H9 (cell line): Measurements from ENCODE around the gene KRTAP10-6. TPM values are rescaled to one million over a fixed set of nuclear protein-coding genes. Genes with fewer than 3 reads are reported as not detected.

ENCODE experiments used
- DNase-seq: peaks from one replicate; pipeline ENCODE4 v3.0.0-alpha.2; 2017
- H2AFZ ChIP-seq: one replicate; pipeline ENCODE4 v1.6.1; 2013; ENCODE audit warnings: mild to moderate bottlenecking, low read length, control low read depth, moderate library complexity
- H2AK5ac ChIP-seq: 2 replicates; pipeline ENCODE4 v1.6.1; 2013; ENCODE audit warnings: low read length, control low read depth, mixed read lengths; ENCODE audit not compliant: insufficient read length
- H2BK120ac ChIP-seq: one replicate; pipeline ENCODE4 v1.6.1; 2013; ENCODE audit warnings: low read depth, mild to moderate bottlenecking, low read length, control low read depth, inconsistent platforms; ENCODE audit not compliant: poor library complexity, severe bottlenecking
- H2BK12ac ChIP-seq: 2 replicates; pipeline ENCODE4 v1.6.1; 2013; ENCODE audit warnings: low read length, control low read depth, mixed read lengths, low read depth; ENCODE audit not compliant: insufficient read length
- H2BK15ac ChIP-seq: 2 replicates; pipeline ENCODE4 v1.6.1; 2013; ENCODE audit warnings: low read depth, low read length, control low read depth
- H2BK20ac ChIP-seq: one replicate; pipeline ENCODE4 v1.6.1; 2013; ENCODE audit warnings: low read depth, mild to moderate bottlenecking, low read length, control low read depth, inconsistent platforms; ENCODE audit not compliant: poor library complexity, severe bottlenecking
- H2BK5ac ChIP-seq: 2 replicates; pipeline ENCODE4 v1.6.1; 2013; ENCODE audit warnings: low read length, control low read depth, mixed read lengths; ENCODE audit not compliant: insufficient read length
- H3K14ac ChIP-seq: 2 replicates; pipeline ENCODE4 v1.6.1; 2013; ENCODE audit warnings: low read length, control low read depth; ENCODE audit not compliant: insufficient read depth
- H3K18ac ChIP-seq: 2 replicates; pipeline ENCODE4 v1.6.1; 2013; ENCODE audit warnings: low read depth, mild to moderate bottlenecking, mixed read lengths, low read length, control low read depth; ENCODE audit not compliant: insufficient read length
- H3K23ac ChIP-seq: 2 replicates; pipeline ENCODE4 v1.6.1; 2013; ENCODE audit warnings: low read length, control low read depth, mixed read lengths, low read depth; ENCODE audit not compliant: insufficient read length
- H3K23me2 ChIP-seq: 2 replicates; pipeline ENCODE4 v1.6.1; 2013; ENCODE audit warnings: low read depth, mild to moderate bottlenecking, mixed read lengths, low read length, control low read depth; ENCODE audit not compliant: insufficient read length, poor library complexity, severe bottlenecking
- H3K27ac ChIP-seq: 2 replicates; pipeline ENCODE4 v1.5.1; 2013; ENCODE audit warnings: low read length, control low read depth, mixed read lengths, low read depth; ENCODE audit not compliant: insufficient read length
- H3K27me3 ChIP-seq: 2 replicates; pipeline ENCODE4 v1.6.1; 2013; ENCODE audit warnings: low read length, control low read depth, inconsistent platforms; ENCODE audit not compliant: insufficient read depth
- H3K4ac ChIP-seq: 2 replicates; pipeline ENCODE4 v1.6.1; 2013; ENCODE audit warnings: low read depth, mild to moderate bottlenecking, control low read depth, inconsistent platforms, low read length, moderate library complexity
- H3K4me1 ChIP-seq: 2 replicates; pipeline ENCODE4 v1.6.1; 2013; ENCODE audit warnings: low read length, control low read depth, inconsistent platforms; ENCODE audit not compliant: insufficient read depth
- H3K4me2 ChIP-seq: 2 replicates; pipeline ENCODE4 v1.6.1; 2013; ENCODE audit warnings: low read length, control low read depth, mixed read lengths; ENCODE audit not compliant: insufficient read length, insufficient read depth
- H3K56ac ChIP-seq: 2 replicates; pipeline ENCODE4 v1.6.1; 2013; ENCODE audit warnings: low read depth, mild to moderate bottlenecking, mixed read lengths, low read length, control low read depth; ENCODE audit not compliant: insufficient read length
- H3K79me1 ChIP-seq: 2 replicates; pipeline ENCODE4 v1.6.1; 2013; ENCODE audit warnings: low read depth, mild to moderate bottlenecking, moderate library complexity, low read length, control low read depth, inconsistent platforms; ENCODE audit not compliant: insufficient read depth, poor library complexity, severe bottlenecking
- H3K79me2 ChIP-seq: 2 replicates; pipeline ENCODE4 v1.6.1; 2013; ENCODE audit warnings: low read length, control low read depth, inconsistent platforms; ENCODE audit not compliant: insufficient read depth
- H3K9ac ChIP-seq: 2 replicates; pipeline ENCODE4 v1.6.1; 2013; ENCODE audit warnings: low read length, control low read depth, mixed read lengths; ENCODE audit not compliant: insufficient read length; ENCODE audit errors: extremely low read depth
- H3K9me3 ChIP-seq: one replicate; pipeline ENCODE4 v1.6.1; 2013; ENCODE audit warnings: low read depth, low read length, inconsistent platforms; ENCODE audit not compliant: control insufficient read depth
- H3T11ph ChIP-seq: one replicate; pipeline ENCODE4 v1.6.1; 2013; ENCODE audit warnings: mild to moderate bottlenecking, low read length, control low read depth, inconsistent platforms
- H4K20me1 ChIP-seq: one replicate; pipeline ENCODE4 v1.6.1; 2013; ENCODE audit not compliant: control insufficient read depth, insufficient read length, insufficient read depth
- H4K5ac ChIP-seq: 2 replicates; pipeline ENCODE4 v1.6.1; 2013; ENCODE audit warnings: low read depth, mild to moderate bottlenecking, mixed read lengths, low read length, control low read depth; ENCODE audit not compliant: insufficient read length
- H4K8ac ChIP-seq: replicated peaks from 2 replicates; pipeline ENCODE4 v1.6.1; 2013; ENCODE audit warnings: low read length, control low read depth, mixed read lengths, low read depth; ENCODE audit not compliant: insufficient read length
- H4K91ac ChIP-seq: 2 replicates; pipeline ENCODE4 v1.6.1; 2013; ENCODE audit warnings: low read depth, mild to moderate bottlenecking, moderate library complexity, mixed read lengths, low read length, control low read depth; ENCODE audit not compliant: insufficient read length
- H3K27ac Mint-ChIP-seq, 3 experiments: 2 replicates in 2 of 3; 3 replicates in 1 of 3; pipeline ENCODE4 v1.8.0; 2020 to 2021; ENCODE audit warnings: mixed read lengths in 3 of 3, mild to moderate bottlenecking in 1 of 3, moderate library complexity in 1 of 3
- H3K27me3 Mint-ChIP-seq: 2 replicates; pipeline ENCODE4 v1.8.0; 2021; ENCODE audit warnings: low read depth, mild to moderate bottlenecking, moderate library complexity, mixed read lengths
- H3K36me3 Mint-ChIP-seq, 3 experiments: 2 replicates in 2 of 3; 3 replicates in 1 of 3; pipeline ENCODE4 v1.8.0; 2020 to 2021; ENCODE audit warnings: low read depth in 3 of 3, mixed read lengths in 3 of 3; ENCODE audit not compliant: insufficient read depth in 1 of 3
- H3K4me1 Mint-ChIP-seq, 2 experiments: 2 replicates each; pipeline ENCODE4 v1.8.0; 2020; ENCODE audit warnings: mixed read lengths in 2 of 2
- H3K4me3 Mint-ChIP-seq, 2 experiments: 2 replicates in 1 of 2; 3 replicates in 1 of 2; pipeline ENCODE4 v1.8.0; 2020 to 2021; ENCODE audit warnings: mild to moderate bottlenecking in 2 of 2, mixed read lengths in 2 of 2, moderate library complexity in 1 of 2
- H3K9me3 Mint-ChIP-seq, 2 experiments: 2 replicates in 1 of 2; 3 replicates in 1 of 2; pipeline ENCODE4 v1.8.0; 2020; ENCODE audit warnings: mild to moderate bottlenecking in 2 of 2, mixed read lengths in 2 of 2, moderate library complexity in 1 of 2
- CTCF ChIP-seq: fragments of 200-600 bp; sonication (generic); conservative IDR thresholded peaks from 3 replicates; pipeline ENCODE4 v1.8.0; 2021; ENCODE audit warnings: antibody characterized with exemption, mild to moderate bottlenecking
- WGBS: extraction: QIAGEN DNeasy Blood & Tissue Kit; methylation state at CpG from one replicate; pipeline ENCODE4 v1.1.7; 2013; ENCODE audit warnings: missing lambda C conversion rate, low lambda C conversion rate, mixed read lengths; ENCODE audit not compliant: insufficient read length; ENCODE audit errors: extremely low coverage; 5-methylcytosine and 5-hydroxymethylcytosine counted together
- total RNA-seq: library from RNA; stranded (reverse); gene quantifications from 2 replicates; pipeline ENCODE4 v1.2.1, GENCODE V29; 2021

The KRTAP10-6 gene
- total RNA-seq, 1 experiment from 2014 or later, result not detected

GRCh38 chr21:44614961-44615391 lies 22.7 kb upstream of the KRTAP10-6 start:
- H4K8ac ChIP-seq, result no peak overlapping the region
- no peak overlapping the region for H4K91ac ChIP-seq
- H3K23ac ChIP-seq, result no peak overlapping the region
- no peak for TF ChIP-seq CTCF
- no peaks in the 10 kb centered on the region for H3K23me2 ChIP-seq
- no peaks in the 10 kb centered on the region for H4K20me1 ChIP-seq
- H3K79me1 ChIP-seq, result no peaks in the 10 kb centered on the region
- H2AFZ ChIP-seq, result no peak overlapping the region
- H3K27ac ChIP-seq, result no peak overlapping the region
- H3K14ac ChIP-seq, result no peak overlapping the region
- H3K36me3 Mint-ChIP-seq, result peaks cover 10 to 28% (median 26%) of the 10 kb centered on the region in 3 experiments
- no peak overlapping the region for H3K9ac ChIP-seq
- no peaks in the 10 kb centered on the region for H3K79me2 ChIP-seq
- peaks cover 34 to 42% of the 10 kb centered on the region in 2 experiments for H3K9me3 Mint-ChIP-seq
- no peak overlapping the region for H2AK5ac ChIP-seq
- H3K4ac ChIP-seq, result no peak overlapping the region
- no peaks in the 10 kb centered on the region for H3K27me3 ChIP-seq
- H4K5ac ChIP-seq, result no peak overlapping the region
- no peaks in the 10 kb centered on the region for H3K4me1 ChIP-seq
- no peak overlapping the region for H3K4me2 ChIP-seq
- peak overlapping the region in 1 of 3 experiments; percentile 57; a peak in 1 of 7 replicates for H3K27ac Mint-ChIP-seq
- H3K9me3 ChIP-seq, result peaks cover 10% of the 10 kb centered on the region
- peaks cover 27% of the 10 kb centered on the region in 2 experiments for H3K4me1 Mint-ChIP-seq
- H3K4me3 Mint-ChIP-seq, result no peak overlapping the region
- no peak overlapping the region for H3K56ac ChIP-seq
- no peak overlapping the region for H2BK120ac ChIP-seq
- no peak overlapping the region for H3T11ph ChIP-seq
- H2BK15ac ChIP-seq, result no peak overlapping the region
- no peak overlapping the region for H2BK5ac ChIP-seq
- no peak overlapping the region for H2BK20ac ChIP-seq
- no peak overlapping the region for H3K18ac ChIP-seq
- peaks cover 4% of the 10 kb centered on the region for H3K27me3 Mint-ChIP-seq
- DNase-seq, result peak; percentile 19
- no peak overlapping the region for H2BK12ac ChIP-seq
- WGBS, result no CpG with 5 or more reads among the region's 28 CpGs
